B cell (primary cell): Measurements from ENCODE around the gene ANKRA2. TPM values are rescaled to one million over a fixed set of nuclear protein-coding genes. Genes with fewer than 3 reads are reported as not detected.

ENCODE experiments used
- polyA plus RNA-seq: library from polyadenylated mRNA; depleted of rRNA; stranded (reverse); fragments of >200 nt; gene quantifications from 2 replicates; pipeline ENCODE4 v1.2.3, GENCODE V29; 2012
- total RNA-seq, 2 donors: library from RNA; stranded (reverse); fragments of 120-200 nt in 1 of 2; gene quantifications; 1 replicate in 1 of 2; 2 replicates in 1 of 2; pipeline versions ENCODE4 v1.2.3 to v1.2.4, GENCODE V29; 2013 to 2022

Gene ANKRA2
- total and polyA plus RNA-seq, 2 donors (not counting 1 experiment from before 2014, with no cell fraction given), result 24.1 to 47.9 TPM

Other genes starting within 250 kb of the ANKRA2 start
- 0.44 and 0.49 TPM in 2 replicates for gene FOXD1, start 116.9 kb downstream of the ANKRA2 start, total RNA-seq
- gene FOXD1, start 116.9 kb downstream of the ANKRA2 start, polyA plus RNA-seq, result 0.17 and 0.34 TPM in 2 replicates
- gene BTF3, start 67.2 kb downstream of the ANKRA2 start, total RNA-seq, result 452 and 466 TPM in 2 replicates
- gene BTF3, start 67.2 kb downstream of the ANKRA2 start, polyA plus RNA-seq, result 309 and 541 TPM in 2 replicates
- 25.3 and 29.9 TPM in 2 replicates for gene UTP15, start 104 bp upstream of the ANKRA2 start, total RNA-seq
- gene UTP15, start 104 bp upstream of the ANKRA2 start, polyA plus RNA-seq, result 17.1 and 29.2 TPM in 2 replicates
- gene ARHGEF28, start 60.6 kb upstream of the ANKRA2 start, total RNA-seq, result not detected in 2 replicates
- gene ARHGEF28, start 60.6 kb upstream of the ANKRA2 start, polyA plus RNA-seq, result 0.03 TPM in 1 of 2 replicates, not detected in the other